H1 (cell line): Measurements from ENCODE around the gene GSTO2. TPM values are rescaled to one million over a fixed set of nuclear protein-coding genes. Genes with fewer than 3 reads are reported as not detected.

ENCODE experiments used
- EGR1 ChIP-seq: IDR thresholded peaks from 2 replicates; pipeline ENCODE4 v1.6.1; 2011; ENCODE audit warnings: low read depth, low read length, borderline replicate concordance
- EP300 ChIP-seq, 2 experiments: IDR thresholded peaks; 1 replicate in 1 of 2; 2 replicates in 1 of 2; pipeline ENCODE4 v1.6.1; 2011 to 2012; ENCODE audit warnings: low read depth in 2 of 2, low read length in 2 of 2, mild to moderate bottlenecking in 2 of 2, borderline replicate concordance in 1 of 2, inconsistent platforms in 1 of 2, moderate library complexity in 1 of 2
- GTF2F1 ChIP-seq: IDR thresholded peaks from 2 replicates; pipeline ENCODE4 v1.6.1; 2012; ENCODE audit warnings: low read depth, low read length, improper control_type of control experiment, borderline replicate concordance
- JUND ChIP-seq: IDR thresholded peaks from 2 replicates; pipeline ENCODE4 v1.6.1; 2011; ENCODE audit warnings: mild to moderate bottlenecking, improper control_type of control experiment, low read length
- POU5F1 ChIP-seq: IDR thresholded peaks from 2 replicates; pipeline ENCODE4 v1.6.1; 2011; ENCODE audit warnings: low read depth, mild to moderate bottlenecking, low read length, moderate library complexity
- RFX5 ChIP-seq: IDR thresholded peaks from 2 replicates; pipeline ENCODE4 v1.6.1; 2011; ENCODE audit warnings: low read depth, low read length, improper control_type of control experiment, borderline replicate concordance
- SRF ChIP-seq: IDR thresholded peaks from 2 replicates; pipeline ENCODE4 v1.6.1; 2011; ENCODE audit warnings: mild to moderate bottlenecking, low read depth, low read length, moderate library complexity
- TCF12 ChIP-seq: IDR thresholded peaks from 2 replicates; pipeline ENCODE4 v1.6.1; 2011; ENCODE audit warnings: low read depth, mild to moderate bottlenecking, low read length
- ZNF274 ChIP-seq: IDR thresholded peaks from 2 replicates; pipeline ENCODE4 v1.7.0; 2012; ENCODE audit warnings: low read length, borderline replicate concordance; ENCODE audit errors: extremely low read depth
- polyA plus RNA-seq, 7 experiments: library from polyadenylated mRNA; depleted of rRNA in 3 of 7; stranded (reverse) in 5 of 7; unstranded in 2 of 7; fragments of >200 nt in 5 of 7; fragments of 200-250 nt in 2 of 7; gene quantifications; 1 replicate in 5 of 7; 2 replicates in 1 of 7; 4 replicates in 1 of 7; pipeline versions ENCODE4 v1.2.1 to v1.2.3, GENCODE V29; 2011 to 2013; ENCODE audit warnings: missing spikeins in 2 of 7, mixed read lengths in 2 of 7
- total RNA-seq: library from RNA; stranded (reverse); fragmentation: NEBNext Ultra II Directional; extraction: Animal tissue kit (Norgen Biotek cat#: 25700); gene quantifications from 2 replicates; pipeline ENCODE4 v1.2.1, GENCODE V29; 2021

GSTO2 gene
- total and polyA plus RNA-seq, 2 of the 8 experiments (the other 6 are each of a cell fraction or from before 2014, with no cell fraction given): 13.1 to 41.7 TPM

DNA sequence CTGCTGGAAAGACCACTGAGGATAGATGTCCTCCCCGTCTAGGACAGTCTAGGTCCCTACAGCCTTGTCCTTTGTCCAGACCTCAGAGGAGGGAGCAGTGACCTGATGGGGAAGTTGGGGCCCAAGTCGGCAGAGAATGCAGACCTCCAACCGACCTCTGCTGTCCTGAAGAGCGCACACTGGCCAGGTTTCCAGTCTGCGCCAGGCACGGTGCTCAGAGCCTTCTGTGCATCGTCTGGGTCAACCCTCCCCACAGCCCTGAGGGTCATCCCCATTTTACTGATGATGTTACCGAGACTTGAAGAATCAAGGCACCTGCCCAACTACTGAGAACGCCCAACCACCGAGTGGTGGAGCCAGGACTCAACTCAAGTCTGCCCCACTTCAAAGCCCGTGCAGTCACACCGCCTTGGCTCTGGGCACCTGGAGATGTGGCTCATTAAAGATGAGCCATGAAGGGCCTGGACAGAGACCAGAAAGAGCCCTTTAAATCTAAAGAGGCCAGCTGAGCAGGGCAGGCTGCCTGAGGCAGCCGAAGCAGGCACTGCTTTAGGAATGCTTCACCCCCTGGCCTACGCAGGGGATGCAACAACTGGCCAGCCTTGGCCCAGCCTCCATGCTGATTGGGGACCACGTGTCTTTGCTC lies 64.9 kb downstream of the GSTO2 start (continued):
- no peak for TF ChIP-seq JUND
- TF ChIP-seq EGR1: no peak
- no peak for TF ChIP-seq POU5F1
- TF ChIP-seq SRF: no peak
- TF ChIP-seq EP300 (IDR thresholded peaks at IDR 0.05; ENCODE audit: borderline replicate concordance in 1 of 2, low read depth in 2 of 2, low read length in 2 of 2): no peak
- no peak for TF ChIP-seq TCF12
- TF ChIP-seq ZNF274: no peak
- no peak for TF ChIP-seq GTF2F1
- TF ChIP-seq RFX5: no peak
